ENCODE measurements around the gene SASS6.

SASS6 gene

DNA sequence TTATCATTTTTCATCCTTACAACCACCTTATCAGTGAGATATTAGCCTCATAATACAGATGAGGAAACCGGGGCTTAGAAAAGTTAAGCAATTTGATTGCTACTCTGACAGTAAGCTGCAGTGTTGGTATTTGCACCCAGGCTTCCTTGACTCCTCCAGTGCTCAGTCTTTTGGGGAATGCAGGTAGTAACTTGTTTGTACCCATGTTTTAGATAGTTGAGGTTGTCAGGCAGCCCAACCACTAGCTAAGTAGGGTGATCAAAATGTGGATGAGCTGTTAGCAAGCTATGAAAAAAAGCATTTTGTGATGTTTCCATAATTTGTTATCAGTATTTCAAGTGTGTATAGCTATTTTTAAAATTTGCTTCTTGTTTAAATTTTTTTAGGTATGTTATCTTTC, 80.8 kb downstream of the SASS6 start:
- Histone ChIP-seq H3K27ac (ENCODE audit: extremely low read depth, low read depth, low read length) (no peak overlapping the region), H3K36me3 (ENCODE audit: control insufficient read depth in 2 of 2, insufficient read depth in 1 of 2, low read length in 2 of 2) (peaks cover 0 to 3% of the 10 kb centered on the region in 2 experiments; a peak in 2 of 3 replicates), H3K4me3 (ENCODE audit: low read depth, low read length) (no peak overlapping the region), H3K9me3 (ENCODE audit: control insufficient read depth, insufficient read depth, low read depth, low read length) (no peaks in the 10 kb centered on the region), H3K4me1 (ENCODE audit: control insufficient read depth, insufficient read depth, low read length) (peaks cover 5% of the 10 kb centered on the region; the same call in 1 of the 2 replicates)
- TF ChIP-seq, protein P1, sequence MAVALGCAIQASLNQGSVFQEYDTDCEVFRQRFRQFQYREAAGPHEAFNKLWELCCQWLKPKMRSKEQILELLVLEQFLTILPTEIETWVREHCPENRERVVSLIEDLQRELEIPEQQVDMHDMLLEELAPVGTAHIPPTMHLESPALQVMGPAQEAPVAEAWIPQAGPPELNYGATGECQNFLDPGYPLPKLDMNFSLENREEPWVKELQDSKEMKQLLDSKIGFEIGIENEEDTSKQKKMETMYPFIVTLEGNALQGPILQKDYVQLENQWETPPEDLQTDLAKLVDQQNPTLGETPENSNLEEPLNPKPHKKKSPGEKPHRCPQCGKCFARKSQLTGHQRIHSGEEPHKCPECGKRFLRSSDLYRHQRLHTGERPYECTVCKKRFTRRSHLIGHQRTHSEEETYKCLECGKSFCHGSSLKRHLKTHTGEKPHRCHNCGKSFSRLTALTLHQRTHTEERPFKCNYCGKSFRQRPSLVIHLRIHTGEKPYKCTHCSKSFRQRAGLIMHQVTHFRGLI (tag by site-specific recombination; IDR thresholded peaks at IDR 0.05) = peak; percentile 69
- TF ChIP-seq ZNF146 (tag by site-specific recombination; IDR thresholded peaks at IDR 0.05) = no peak
- no peak for TF ChIP-seq ZNF350 (tag by site-specific recombination; IDR thresholded peaks at IDR 0.05)
- TF ChIP-seq, protein P2, sequence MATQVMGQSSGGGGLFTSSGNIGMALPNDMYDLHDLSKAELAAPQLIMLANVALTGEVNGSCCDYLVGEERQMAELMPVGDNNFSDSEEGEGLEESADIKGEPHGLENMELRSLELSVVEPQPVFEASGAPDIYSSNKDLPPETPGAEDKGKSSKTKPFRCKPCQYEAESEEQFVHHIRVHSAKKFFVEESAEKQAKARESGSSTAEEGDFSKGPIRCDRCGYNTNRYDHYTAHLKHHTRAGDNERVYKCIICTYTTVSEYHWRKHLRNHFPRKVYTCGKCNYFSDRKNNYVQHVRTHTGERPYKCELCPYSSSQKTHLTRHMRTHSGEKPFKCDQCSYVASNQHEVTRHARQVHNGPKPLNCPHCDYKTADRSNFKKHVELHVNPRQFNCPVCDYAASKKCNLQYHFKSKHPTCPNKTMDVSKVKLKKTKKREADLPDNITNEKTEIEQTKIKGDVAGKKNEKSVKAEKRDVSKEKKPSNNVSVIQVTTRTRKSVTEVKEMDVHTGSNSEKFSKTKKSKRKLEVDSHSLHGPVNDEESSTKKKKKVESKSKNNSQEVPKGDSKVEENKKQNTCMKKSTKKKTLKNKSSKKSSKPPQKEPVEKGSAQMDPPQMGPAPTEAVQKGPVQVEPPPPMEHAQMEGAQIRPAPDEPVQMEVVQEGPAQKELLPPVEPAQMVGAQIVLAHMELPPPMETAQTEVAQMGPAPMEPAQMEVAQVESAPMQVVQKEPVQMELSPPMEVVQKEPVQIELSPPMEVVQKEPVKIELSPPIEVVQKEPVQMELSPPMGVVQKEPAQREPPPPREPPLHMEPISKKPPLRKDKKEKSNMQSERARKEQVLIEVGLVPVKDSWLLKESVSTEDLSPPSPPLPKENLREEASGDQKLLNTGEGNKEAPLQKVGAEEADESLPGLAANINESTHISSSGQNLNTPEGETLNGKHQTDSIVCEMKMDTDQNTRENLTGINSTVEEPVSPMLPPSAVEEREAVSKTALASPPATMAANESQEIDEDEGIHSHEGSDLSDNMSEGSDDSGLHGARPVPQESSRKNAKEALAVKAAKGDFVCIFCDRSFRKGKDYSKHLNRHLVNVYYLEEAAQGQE (tag by site-specific recombination; IDR thresholded peaks at IDR 0.05) = no peak
- TF ChIP-seq ZNF777 (tag by site-specific recombination; IDR thresholded peaks at IDR 0.05; ENCODE audit: borderline replicate concordance) = no peak
- ChIA-PET CTCF (interaction anchor here (0.6 to 0.7 kb wide), 2 partner anchors 16 to 1996 kb away, joined by 3 to 4 read pairs; no protein-coding TSS in a partner anchor), POLR2A (no interaction called here)

DNA sequence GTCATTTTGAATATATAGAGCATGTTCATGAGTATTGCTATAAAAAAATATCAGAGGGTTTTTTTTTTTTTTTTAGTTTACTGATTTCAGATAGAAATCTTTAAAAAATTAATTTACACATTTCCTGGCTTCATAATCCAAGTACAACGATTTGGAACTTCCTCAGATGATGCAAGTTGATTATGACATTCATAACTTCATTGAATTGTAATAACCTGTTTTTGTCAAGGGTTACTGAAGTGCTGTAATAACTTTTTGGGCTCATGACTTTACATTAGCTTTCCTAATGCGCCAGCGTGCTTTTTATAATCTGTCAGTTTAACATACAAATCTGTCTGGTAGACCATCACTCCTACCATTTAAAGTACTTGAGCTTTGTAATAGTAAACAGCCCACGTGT, 81.3 kb downstream of the SASS6 start:
- Histone ChIP-seq H3K9me3 (ENCODE audit: control insufficient read depth, insufficient read depth, low read depth, low read length) (no peaks in the 10 kb centered on the region), H3K4me1 (ENCODE audit: control insufficient read depth, insufficient read depth, low read length) (peaks cover 5% of the 10 kb centered on the region; the same call in 1 of the 2 replicates), H3K27ac (ENCODE audit: extremely low read depth, low read depth, low read length) (no peak overlapping the region), H3K4me3 (ENCODE audit: low read depth, low read length) (no peak overlapping the region), H3K36me3 (ENCODE audit: control insufficient read depth in 2 of 2, insufficient read depth in 1 of 2, low read length in 2 of 2) (peaks cover 0 to 3% of the 10 kb centered on the region in 2 experiments; a peak in 2 of 3 replicates)
- ChIA-PET POLR2A (no interaction called here), CTCF (interaction anchor here (0.7 kb wide), 1 partner anchor 16 kb away, joined by 4 read pairs; no protein-coding TSS in a partner anchor)
- no peak for TF ChIP-seq EGR2 (tag by site-specific recombination; IDR thresholded peaks at IDR 0.05; ENCODE audit: low read depth)

DNA sequence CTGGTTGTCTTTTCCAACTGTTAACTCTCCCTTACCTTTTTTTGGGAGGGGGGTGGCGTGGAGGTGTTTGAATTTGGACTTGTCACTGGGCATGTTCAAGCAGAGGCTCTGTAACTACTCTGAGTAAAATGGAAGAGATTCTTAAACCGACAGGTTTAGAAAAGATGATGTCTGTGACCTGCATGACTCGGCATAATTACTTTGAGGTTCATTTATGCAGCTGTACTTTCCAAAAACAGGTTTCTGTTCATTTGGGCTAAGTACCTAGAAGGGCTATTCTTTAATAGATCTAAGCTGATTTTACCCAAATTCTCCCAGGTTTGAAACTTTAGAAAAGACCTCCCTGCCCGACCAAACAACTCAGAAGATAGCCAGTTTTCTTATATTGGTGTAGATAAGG, 82.6 kb downstream of the SASS6 start:
- POLR2A ChIA-PET = no interaction called here
- no peak overlapping the region for H3K4me3 ChIP-seq (ENCODE audit: low read depth, low read length)
- H3K4me1 ChIP-seq (ENCODE audit: control insufficient read depth, insufficient read depth, low read length) = peaks cover 5% of the 10 kb centered on the region; the same call in 1 of the 2 replicates
- no peak overlapping the region for H3K27ac ChIP-seq (ENCODE audit: extremely low read depth, low read depth, low read length)
- no peaks in the 10 kb centered on the region for H3K9me3 ChIP-seq (ENCODE audit: control insufficient read depth, insufficient read depth, low read depth, low read length)
- H3K36me3 ChIP-seq (ENCODE audit: control insufficient read depth in 2 of 2, insufficient read depth in 1 of 2, low read length in 2 of 2) = peaks cover 0 to 3% of the 10 kb centered on the region in 2 experiments; a peak in 2 of 3 replicates
- CTCF ChIA-PET = interaction anchor here (0.7 kb wide), 1 partner anchor 19 kb away, joined by 3 read pairs; no protein-coding TSS in a partner anchor
- TF ChIP-seq, protein P3, sequence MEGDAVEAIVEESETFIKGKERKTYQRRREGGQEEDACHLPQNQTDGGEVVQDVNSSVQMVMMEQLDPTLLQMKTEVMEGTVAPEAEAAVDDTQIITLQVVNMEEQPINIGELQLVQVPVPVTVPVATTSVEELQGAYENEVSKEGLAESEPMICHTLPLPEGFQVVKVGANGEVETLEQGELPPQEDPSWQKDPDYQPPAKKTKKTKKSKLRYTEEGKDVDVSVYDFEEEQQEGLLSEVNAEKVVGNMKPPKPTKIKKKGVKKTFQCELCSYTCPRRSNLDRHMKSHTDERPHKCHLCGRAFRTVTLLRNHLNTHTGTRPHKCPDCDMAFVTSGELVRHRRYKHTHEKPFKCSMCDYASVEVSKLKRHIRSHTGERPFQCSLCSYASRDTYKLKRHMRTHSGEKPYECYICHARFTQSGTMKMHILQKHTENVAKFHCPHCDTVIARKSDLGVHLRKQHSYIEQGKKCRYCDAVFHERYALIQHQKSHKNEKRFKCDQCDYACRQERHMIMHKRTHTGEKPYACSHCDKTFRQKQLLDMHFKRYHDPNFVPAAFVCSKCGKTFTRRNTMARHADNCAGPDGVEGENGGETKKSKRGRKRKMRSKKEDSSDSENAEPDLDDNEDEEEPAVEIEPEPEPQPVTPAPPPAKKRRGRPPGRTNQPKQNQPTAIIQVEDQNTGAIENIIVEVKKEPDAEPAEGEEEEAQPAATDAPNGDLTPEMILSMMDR (tag by site-specific recombination; IDR thresholded peaks at IDR 0.05) = no peak
- no peak for TF ChIP-seq ZNF571 (tag by site-specific recombination; IDR thresholded peaks at IDR 0.05)
- TF ChIP-seq ZNF37A (tag by site-specific recombination; IDR thresholded peaks at IDR 0.05) = no peak
- TF ChIP-seq, protein P4, sequence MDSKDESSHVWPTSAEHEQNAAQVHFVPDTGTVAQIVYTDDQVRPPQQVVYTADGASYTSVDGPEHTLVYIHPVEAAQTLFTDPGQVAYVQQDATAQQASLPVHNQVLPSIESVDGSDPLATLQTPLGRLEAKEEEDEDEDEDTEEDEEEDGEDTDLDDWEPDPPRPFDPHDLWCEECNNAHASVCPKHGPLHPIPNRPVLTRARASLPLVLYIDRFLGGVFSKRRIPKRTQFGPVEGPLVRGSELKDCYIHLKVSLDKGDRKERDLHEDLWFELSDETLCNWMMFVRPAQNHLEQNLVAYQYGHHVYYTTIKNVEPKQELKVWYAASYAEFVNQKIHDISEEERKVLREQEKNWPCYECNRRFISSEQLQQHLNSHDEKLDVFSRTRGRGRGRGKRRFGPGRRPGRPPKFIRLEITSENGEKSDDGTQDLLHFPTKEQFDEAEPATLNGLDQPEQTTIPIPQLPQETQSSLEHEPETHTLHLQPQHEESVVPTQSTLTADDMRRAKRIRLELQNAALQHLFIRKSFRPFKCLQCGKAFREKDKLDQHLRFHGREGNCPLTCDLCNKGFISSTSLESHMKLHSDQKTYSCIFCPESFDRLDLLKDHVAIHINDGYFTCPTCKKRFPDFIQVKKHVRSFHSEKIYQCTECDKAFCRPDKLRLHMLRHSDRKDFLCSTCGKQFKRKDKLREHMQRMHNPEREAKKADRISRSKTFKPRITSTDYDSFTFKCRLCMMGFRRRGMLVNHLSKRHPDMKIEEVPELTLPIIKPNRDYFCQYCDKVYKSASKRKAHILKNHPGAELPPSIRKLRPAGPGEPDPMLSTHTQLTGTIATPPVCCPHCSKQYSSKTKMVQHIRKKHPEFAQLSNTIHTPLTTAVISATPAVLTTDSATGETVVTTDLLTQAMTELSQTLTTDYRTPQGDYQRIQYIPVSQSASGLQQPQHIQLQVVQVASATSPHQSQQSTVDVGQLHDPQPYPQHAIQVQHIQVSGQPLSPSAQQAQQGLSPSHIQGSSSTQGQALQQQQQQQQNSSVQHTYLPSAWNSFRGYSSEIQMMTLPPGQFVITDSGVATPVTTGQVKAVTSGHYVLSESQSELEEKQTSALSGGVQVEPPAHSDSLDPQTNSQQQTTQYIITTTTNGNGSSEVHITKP (tag by site-specific recombination; IDR thresholded peaks at IDR 0.05) = no peak
- no peak for TF ChIP-seq ZNF501 (tag by site-specific recombination; IDR thresholded peaks at IDR 0.05)
- no peak for TF ChIP-seq ZNF354C (tag by site-specific recombination; IDR thresholded peaks at IDR 0.05; ENCODE audit: borderline replicate concordance, low read depth)
- no peak for TF ChIP-seq ZNF624 (tag by site-specific recombination; IDR thresholded peaks at IDR 0.05)
- TF ChIP-seq ZNF664 (tag by site-specific recombination; IDR thresholded peaks at IDR 0.05) = no peak
- no peak for TF ChIP-seq ZNF654 (tag by site-specific recombination; IDR thresholded peaks at IDR 0.05; ENCODE audit: low read depth)

Measured in HEK293 (cell line).